ENCODE data around the gene STIP1.

STIP1 gene

GRCh38 chr11:64198511-64198910 lies 12.5 kb downstream of the STIP1 start:
- no peak for DNase-seq (ENCODE audit: low spot score)

GRCh38 chr11:64201543-64201942 lies 15.6 kb downstream of the STIP1 start:
- no peak for DNase-seq (ENCODE audit: low spot score)

GRCh38 chr11:64202992-64203391 lies 17.0 kb downstream of the STIP1 start:
- DNase-seq (ENCODE audit: low spot score), result no peak

GRCh38 chr11:64203421-64204079 lies 17.6 kb downstream of the STIP1 start:
- no peak for DNase-seq (ENCODE audit: low spot score)

GRCh38 chr11:64204080-64204440 lies 18.1 kb downstream of the STIP1 start:
- DNase-seq (ENCODE audit: low spot score), result no peak

GRCh38 chr11:64204464-64204989 lies 18.6 kb downstream of the STIP1 start:
- DNase-seq (ENCODE audit: low spot score), result peak; percentile 89

GRCh38 chr11:64206457-64207255 lies 20.7 kb downstream of the STIP1 start, which contains the start of gene FERMT3:
TSS of gene FERMT3 (plus strand) at chr11:64206721. CDS start at chr11:64207365, 644 bp downstream.
- DNase-seq (ENCODE audit: low spot score), result no peak

GRCh38 chr11:64207256-64208085 lies 21.5 kb downstream of the STIP1 start:
- DNase-seq (ENCODE audit: low spot score), result no peak

- DNase-seq (ENCODE audit: low spot score), result no peak
These were observed 22.3 kb downstream of the STIP1 start for GRCh38 chr11:64208086-64208795.

GRCh38 chr11:64208796-64209562 lies 23.0 kb downstream of the STIP1 start:
- DNase-seq (ENCODE audit: low spot score), result no peak

GRCh38 chr11:64209563-64209843 lies 23.5 kb downstream of the STIP1 start:
- no peak for DNase-seq (ENCODE audit: low spot score)

GRCh38 chr11:64210301-64211020 lies 24.5 kb downstream of the STIP1 start:
- no peak for DNase-seq (ENCODE audit: low spot score)

- DNase-seq (ENCODE audit: low spot score), result no peak
These were observed 25.4 kb downstream of the STIP1 start for GRCh38 chr11:64211181-64211872.

GRCh38 chr11:64216879-64217278 lies 30.9 kb downstream of the STIP1 start:
- DNase-seq (ENCODE audit: low spot score), result no peak

GRCh38 chr11:64218628-64219353 lies 32.8 kb downstream of the STIP1 start:
- DNase-seq (ENCODE audit: low spot score), result no peak

GRCh38 chr11:64219354-64219684 lies 33.3 kb downstream of the STIP1 start:
- DNase-seq (ENCODE audit: low spot score), result no peak

GRCh38 chr11:64219755-64220154 lies 33.8 kb downstream of the STIP1 start:
- no peak for DNase-seq (ENCODE audit: low spot score)

- no peak for DNase-seq (ENCODE audit: low spot score)
These were observed 34.3 kb downstream of the STIP1 start for GRCh38 chr11:64220271-64220670.

GRCh38 chr11:64220798-64221197 lies 34.8 kb downstream of the STIP1 start:
- DNase-seq (ENCODE audit: low spot score), result no peak
